DOHH2 (cell line): ENCODE measurements around the gene SPANXC.
"Not testable (repeated sequence)": the region's sequence is repeated elsewhere in the genome, so short reads cannot be mapped to it uniquely, and the experiment has no call there.

Source experiments
- H3F3A ChIP-seq: fragments of 200-600 bp; sonication (generic), shearing (Covaris generic); 2 replicates; pipeline ENCODE4 v1.6.0; 2016; ENCODE audit warnings: antibody characterized with exemption, mild to moderate bottlenecking; ENCODE audit not compliant: control insufficient read depth, insufficient read depth
- H3K27ac ChIP-seq: fragments of 200-600 bp; sonication (generic); 2 replicates; pipeline ENCODE4 v1.5.1; 2014; ENCODE audit warnings: low read depth, mild to moderate bottlenecking, low read length, moderate library complexity
- H3K27me3 ChIP-seq: fragments of 200-600 bp; sonication (generic); 2 replicates; pipeline ENCODE4 v1.6.1; 2014; ENCODE audit warnings: mild to moderate bottlenecking, low read length, mixed read lengths; ENCODE audit not compliant: control insufficient read depth
- H3K36me3 ChIP-seq: fragments of 200-600 bp; sonication (generic); 2 replicates; pipeline ENCODE4 v1.6.1; 2014; ENCODE audit warnings: mild to moderate bottlenecking, low read length, moderate library complexity, mixed read lengths; ENCODE audit not compliant: control insufficient read depth
- H3K4me1 ChIP-seq: fragments of 200-600 bp; sonication (generic); 2 replicates; pipeline ENCODE4 v1.6.1; 2014; ENCODE audit warnings: mild to moderate bottlenecking, low read length, mixed read lengths; ENCODE audit not compliant: control insufficient read depth
- H3K4me2 ChIP-seq: fragments of 200-600 bp; sonication (generic); 2 replicates; pipeline ENCODE4 v1.6.0; 2014; ENCODE audit warnings: mild to moderate bottlenecking, low read length, moderate library complexity
- H3K4me3 ChIP-seq: fragments of 200-600 bp; sonication (generic); 2 replicates; pipeline ENCODE4 v1.5.1; 2014; ENCODE audit warnings: mild to moderate bottlenecking, low read length, mixed read lengths
- H3K79me2 ChIP-seq: fragments of 200-600 bp; sonication (generic); 2 replicates; pipeline ENCODE4 v1.6.1; 2014; ENCODE audit warnings: mild to moderate bottlenecking, low read length, mixed read lengths; ENCODE audit not compliant: control insufficient read depth
- H3K9me2 ChIP-seq: fragments of 200-600 bp; sonication (generic); replicated peaks from 2 replicates; pipeline ENCODE4 v1.6.1; 2014; ENCODE audit warnings: mild to moderate bottlenecking, low read length, mixed read lengths; ENCODE audit not compliant: control insufficient read depth
- H3K9me3 ChIP-seq: fragments of 200-600 bp; sonication (generic); 2 replicates; pipeline ENCODE4 v1.6.1; 2014; ENCODE audit warnings: antibody characterized with exemption, low read length, mixed read lengths; ENCODE audit not compliant: control insufficient read depth, insufficient read depth
- H4K20me1 ChIP-seq: fragments of 200-600 bp; sonication (generic); 2 replicates; pipeline ENCODE4 v1.6.0; 2014; ENCODE audit warnings: low read depth, mild to moderate bottlenecking, antibody characterized with exemption, low read length, moderate library complexity; ENCODE audit not compliant: control insufficient read depth, insufficient read depth
- EZH2phosphoT487 ChIP-seq: fragments of 200-600 bp; sonication (generic); IDR thresholded peaks from 2 replicates; pipeline ENCODE4 v1.6.1; 2017; ENCODE audit warnings: borderline replicate concordance, mild to moderate bottlenecking, antibody characterized with exemption, low read length, moderate library complexity, mixed read lengths
- TF ChIP-seq, protein P1 (sequence below): fragments of 200-600 bp; sonication (generic); IDR thresholded peaks from one replicate; pipeline ENCODE4 v1.5.1; 2014; ENCODE audit warnings: antibody characterized with exemption, mild to moderate bottlenecking, low read depth, low read length; ENCODE audit not compliant: poor library complexity, severe bottlenecking

SPANXC gene

DNA sequence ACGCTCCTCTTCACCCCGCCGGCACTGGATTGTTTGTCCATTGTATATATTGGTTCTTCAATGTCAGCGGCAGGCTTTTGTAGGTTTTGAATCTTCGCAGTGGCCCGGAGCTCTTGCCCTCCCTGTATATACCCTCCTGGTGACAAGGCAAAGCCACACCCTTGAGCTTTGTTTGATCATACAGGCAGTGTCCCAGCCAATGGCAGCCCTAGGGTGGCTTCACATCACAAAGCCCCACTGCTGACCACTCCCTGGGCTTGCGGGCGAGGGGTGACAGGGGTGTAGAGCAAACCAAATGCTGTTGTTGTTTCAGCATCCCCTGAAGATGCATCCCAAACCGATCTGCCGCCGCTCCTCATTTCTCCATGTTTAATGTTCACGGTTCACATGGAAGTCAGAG lies at the start of gene SPANXC:
SPANXC (minus strand) TSS at position 101 of the 400 bp plus-strand sequence; CDS start at position 41, 60 bp downstream.
- not testable (repeated sequence) for H3K4me3 ChIP-seq, H3K9me2 ChIP-seq, H3K4me1 ChIP-seq

GRCh38 chrX:141279476-141279875 lies 37.2 kb upstream of the SPANXC start:
- Histone ChIP-seq H3K27ac (no peak overlapping the region), H3K9me2 (no peaks in the 10 kb centered on the region), H3F3A (no peaks in the 10 kb centered on the region), H4K20me1 (no peaks in the 10 kb centered on the region), H3K27me3 (no peaks in the 10 kb centered on the region), H3K4me2 (no peak overlapping the region), H3K4me3 (no peak overlapping the region), H3K36me3 (no peaks in the 10 kb centered on the region), H3K4me1 (no peaks in the 10 kb centered on the region), H3K9me3 (no peaks in the 10 kb centered on the region), H3K79me2 (no peaks in the 10 kb centered on the region)
- TF ChIP-seq EZH2phosphoT487, result no peak
- TF ChIP-seq, protein P1, sequence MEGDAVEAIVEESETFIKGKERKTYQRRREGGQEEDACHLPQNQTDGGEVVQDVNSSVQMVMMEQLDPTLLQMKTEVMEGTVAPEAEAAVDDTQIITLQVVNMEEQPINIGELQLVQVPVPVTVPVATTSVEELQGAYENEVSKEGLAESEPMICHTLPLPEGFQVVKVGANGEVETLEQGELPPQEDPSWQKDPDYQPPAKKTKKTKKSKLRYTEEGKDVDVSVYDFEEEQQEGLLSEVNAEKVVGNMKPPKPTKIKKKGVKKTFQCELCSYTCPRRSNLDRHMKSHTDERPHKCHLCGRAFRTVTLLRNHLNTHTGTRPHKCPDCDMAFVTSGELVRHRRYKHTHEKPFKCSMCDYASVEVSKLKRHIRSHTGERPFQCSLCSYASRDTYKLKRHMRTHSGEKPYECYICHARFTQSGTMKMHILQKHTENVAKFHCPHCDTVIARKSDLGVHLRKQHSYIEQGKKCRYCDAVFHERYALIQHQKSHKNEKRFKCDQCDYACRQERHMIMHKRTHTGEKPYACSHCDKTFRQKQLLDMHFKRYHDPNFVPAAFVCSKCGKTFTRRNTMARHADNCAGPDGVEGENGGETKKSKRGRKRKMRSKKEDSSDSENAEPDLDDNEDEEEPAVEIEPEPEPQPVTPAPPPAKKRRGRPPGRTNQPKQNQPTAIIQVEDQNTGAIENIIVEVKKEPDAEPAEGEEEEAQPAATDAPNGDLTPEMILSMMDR, result no peak

More for the DNA sequence above, at the start of gene SPANXC:
- H3K9me3 ChIP-seq, H4K20me1 ChIP-seq, H3K4me2 ChIP-seq, H3K36me3 ChIP-seq, H3K79me2 ChIP-seq, H3K27ac ChIP-seq, H3K27me3 ChIP-seq, H3F3A ChIP-seq: not testable (repeated sequence)

DNA sequence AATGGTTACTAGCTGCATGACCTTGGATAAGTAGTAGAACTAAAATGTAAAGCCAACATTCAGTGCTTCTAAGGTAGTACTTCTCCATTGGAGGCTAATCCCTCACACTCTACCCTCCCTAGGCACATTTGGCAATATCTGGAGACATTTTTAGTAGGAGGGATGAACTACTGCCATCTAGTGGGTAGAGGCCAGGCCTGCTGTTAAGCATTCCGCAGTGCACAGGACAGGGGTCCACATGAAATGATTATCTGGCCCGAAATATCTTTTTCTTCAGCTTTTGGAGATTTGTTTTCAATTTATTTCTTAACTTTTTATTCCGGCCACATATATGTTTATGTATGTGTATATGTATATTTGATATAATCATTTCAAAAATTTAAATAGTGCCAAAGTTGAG lies 36.0 kb upstream of the SPANXC start:
- Histone ChIP-seq H3K4me2 (no peak overlapping the region), H3F3A (no peaks in the 10 kb centered on the region), H3K27me3 (no peaks in the 10 kb centered on the region), H3K9me3 (no peaks in the 10 kb centered on the region), H3K4me3 (no peak overlapping the region), H3K27ac (no peak overlapping the region), H3K79me2 (no peaks in the 10 kb centered on the region), H3K9me2 (no peaks in the 10 kb centered on the region), H3K36me3 (no peaks in the 10 kb centered on the region), H3K4me1 (no peaks in the 10 kb centered on the region), H4K20me1 (no peaks in the 10 kb centered on the region)
- TF ChIP-seq EZH2phosphoT487, result no peak
- TF ChIP-seq, protein P1, result peak; percentile 51

- H3K9me3 ChIP-seq, result no peaks in the 10 kb centered on the region
Measured at GRCh38 chrX:141258080-141258479, 15.8 kb upstream of the SPANXC start.

More at GRCh38 chrX:141258080-141258479, 15.8 kb upstream of the SPANXC start:
- Histone ChIP-seq H3K27me3 (no peaks in the 10 kb centered on the region), H3F3A (no peaks in the 10 kb centered on the region), H3K79me2 (no peaks in the 10 kb centered on the region), H3K27ac (no peak overlapping the region), H3K36me3 (no peaks in the 10 kb centered on the region), H3K9me2 (no peaks in the 10 kb centered on the region), H3K4me3 (no peak overlapping the region), H3K4me1 (no peaks in the 10 kb centered on the region), H3K4me2 (no peak overlapping the region), H4K20me1 (no peaks in the 10 kb centered on the region)
- TF ChIP-seq, protein P1, result no peak
- no peak for TF ChIP-seq EZH2phosphoT487
